Measurements from ENCODE around the gene TNFSF15.

- no peak for TF ChIP-seq CTCF (IDR thresholded peaks at IDR 0.05; ENCODE audit: low read length)
- TF ChIP-seq EZH2 (optimal IDR thresholded peaks at IDR 0.05; ENCODE audit: low read depth, low read length): no peak
These were observed 45.0 kb upstream of the TNFSF15 start for GRCh38 chr9:114850871-114851270.

Measured in MM.1S (cell line).